Ovary (tissue), 3 donors: ENCODE data around the gene RMND1.

Experiments used
- EP300 ChIP-seq: sonication (generic); formaldehyde crosslinking; IDR thresholded peaks from one replicate; pipeline ENCODE4 v1.6.1; 2017; ENCODE audit warnings: antibody characterized with exemption
- POLR2A ChIP-seq: fragments of 450-650 bp; IDR thresholded peaks from one replicate; pipeline ENCODE4 v1.6.1; 2017; ENCODE audit warnings: antibody characterized with exemption, mild to moderate bottlenecking, moderate library complexity
- TF ChIP-seq, protein P1 (sequence below), 3 donors: fragments of 450-650 bp in 2 of 3; fragments of 200-600 bp in 1 of 3; IDR thresholded peaks; one replicate each; pipeline versions ENCODE4 v1.5.1 to v1.8.0; 2016 to 2022; ENCODE audit warnings: antibody characterized with exemption in 3 of 3, mild to moderate bottlenecking in 1 of 3
- donor health status: DM: no; HTN: no; CAD: no.

DNA sequence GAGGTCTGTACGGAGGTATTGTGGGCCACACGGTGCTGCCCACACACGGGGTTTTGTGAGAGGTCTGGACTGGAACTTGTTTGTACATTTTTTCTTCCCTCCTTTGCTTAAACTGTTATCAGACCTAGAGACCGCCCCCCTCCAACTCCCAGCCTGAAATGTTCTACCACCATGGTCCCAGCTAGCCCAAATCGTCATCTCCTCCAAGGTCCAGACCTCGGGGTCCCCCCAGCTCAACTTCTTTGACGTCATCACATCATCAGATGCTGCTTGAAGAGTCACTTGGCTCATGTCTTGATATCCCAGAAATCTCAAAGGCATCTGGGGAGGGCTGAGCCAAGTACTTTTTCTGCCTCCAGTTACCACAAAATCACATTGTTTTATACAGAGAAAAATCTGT, 39.1 kb upstream of the RMND1 start:
- TF ChIP-seq, protein P1, sequence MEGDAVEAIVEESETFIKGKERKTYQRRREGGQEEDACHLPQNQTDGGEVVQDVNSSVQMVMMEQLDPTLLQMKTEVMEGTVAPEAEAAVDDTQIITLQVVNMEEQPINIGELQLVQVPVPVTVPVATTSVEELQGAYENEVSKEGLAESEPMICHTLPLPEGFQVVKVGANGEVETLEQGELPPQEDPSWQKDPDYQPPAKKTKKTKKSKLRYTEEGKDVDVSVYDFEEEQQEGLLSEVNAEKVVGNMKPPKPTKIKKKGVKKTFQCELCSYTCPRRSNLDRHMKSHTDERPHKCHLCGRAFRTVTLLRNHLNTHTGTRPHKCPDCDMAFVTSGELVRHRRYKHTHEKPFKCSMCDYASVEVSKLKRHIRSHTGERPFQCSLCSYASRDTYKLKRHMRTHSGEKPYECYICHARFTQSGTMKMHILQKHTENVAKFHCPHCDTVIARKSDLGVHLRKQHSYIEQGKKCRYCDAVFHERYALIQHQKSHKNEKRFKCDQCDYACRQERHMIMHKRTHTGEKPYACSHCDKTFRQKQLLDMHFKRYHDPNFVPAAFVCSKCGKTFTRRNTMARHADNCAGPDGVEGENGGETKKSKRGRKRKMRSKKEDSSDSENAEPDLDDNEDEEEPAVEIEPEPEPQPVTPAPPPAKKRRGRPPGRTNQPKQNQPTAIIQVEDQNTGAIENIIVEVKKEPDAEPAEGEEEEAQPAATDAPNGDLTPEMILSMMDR (IDR thresholded peaks at IDR 0.05) = no peak
- no peak for TF ChIP-seq EP300
- no peak for TF ChIP-seq POLR2A
